Vagina (tissue), 2 donors: Measurements from ENCODE around the gene POLR3E. TPM values are rescaled to one million over a fixed set of nuclear protein-coding genes. Genes with fewer than 3 reads are reported as not detected.

Source experiments
- DNase-seq, 2 donors: peaks; one replicate each; pipeline ENCODE4 v3.0.0-alpha.2; 2017; ENCODE audit errors: extremely low spot score in 2 of 2
- H3K27ac ChIP-seq: fragments of 200-600 bp; sonication (generic); one replicate; pipeline ENCODE4 v1.5.1; 2019
- H3K27me3 ChIP-seq: fragments of 200-600 bp; sonication (generic); one replicate; pipeline ENCODE4 v1.5.1; 2019
- H3K36me3 ChIP-seq, 2 donors: fragments of 200-600 bp; sonication (generic); one replicate each; pipeline ENCODE4 v1.5.1; 2017 to 2019
- H3K4me1 ChIP-seq: fragments of 200-600 bp; sonication (generic); one replicate; pipeline ENCODE4 v1.5.1; 2019
- H3K4me3 ChIP-seq, 2 donors: fragments of 200-600 bp; sonication (generic); 1 replicate in 1 of 2; 2 replicates in 1 of 2; pipeline ENCODE4 v1.5.1; 2016 to 2019
- H3K9me3 ChIP-seq: fragments of 200-600 bp; sonication (generic); one replicate; pipeline ENCODE4 v1.5.1; 2019
- CTCF ChIP-seq, 3 experiments: fragments of 450-650 bp in 2 of 3; fragments of 200-600 bp in 1 of 3; sonication (generic) in 1 of 3; IDR thresholded peaks; one replicate each; pipeline ENCODE4 v1.5.1; 2017 to 2019; ENCODE audit warnings: antibody characterized with exemption in 3 of 3, mild to moderate bottlenecking in 2 of 3, moderate library complexity in 2 of 3
- POLR2A ChIP-seq, 2 donors: fragments of 450-650 bp; IDR thresholded peaks; one replicate each; pipeline ENCODE4 v1.6.1; 2017; ENCODE audit warnings: antibody characterized with exemption in 2 of 2, mild to moderate bottlenecking in 2 of 2, moderate library complexity in 2 of 2
- POLR2AphosphoS5 ChIP-seq, 2 donors: sonication (generic); formaldehyde crosslinking; IDR thresholded peaks; one replicate each; pipeline ENCODE4 v1.9.0; 2017; ENCODE audit warnings: antibody characterized with exemption in 2 of 2, mild to moderate bottlenecking in 2 of 2, low read depth in 1 of 2; ENCODE audit not compliant: insufficient read depth in 1 of 2
- intact Hi-C: fragments of 100-400 bp; cut with DNase I; formaldehyde crosslinking; loops from one replicate; pipeline ENCODE4 v1.15.1; 2023
- total RNA-seq: library from RNA; depleted of rRNA; stranded (reverse); fragments of >200 nt; gene quantifications from one replicate; pipeline ENCODE4 v1.2.3, GENCODE V29; 2016

The POLR3E gene
- total RNA-seq, 1 donor from 2014 or later, result 38.5 TPM

GRCh38 chr16:22302776-22303363 is 5.7 kb downstream of the POLR3E start:
- peaks cover 0 to 20% of the 10 kb centered on the region in 2 donors for H3K36me3 ChIP-seq
- no peaks in the 10 kb centered on the region for H3K9me3 ChIP-seq
- DNase-seq, result no peak
- no peak overlapping the region for H3K4me3 ChIP-seq
- no peak for TF ChIP-seq POLR2AphosphoS5 (IDR thresholded peaks at IDR 0.05; ENCODE audit: insufficient read depth in 1 of 2, low read depth in 1 of 2)
- TF ChIP-seq CTCF (IDR thresholded peaks at IDR 0.05), result no peak
- no peak for TF ChIP-seq POLR2A (IDR thresholded peaks at IDR 0.05)
- H3K4me1 ChIP-seq, result peaks cover 19% of the 10 kb centered on the region
- intact Hi-C loops, result no loop called here
- H3K27ac ChIP-seq, result no peak overlapping the region
- H3K27me3 ChIP-seq, result no peaks in the 10 kb centered on the region

GRCh38 chr16:22304411-22304810 is 7.2 kb downstream of the POLR3E start:
- intact Hi-C loops, result no loop called here
- Histone ChIP-seq H3K27me3 (no peaks in the 10 kb centered on the region), H3K36me3 (peaks cover 0 to 29% of the 10 kb centered on the region in 2 donors), H3K4me3 (no peak overlapping the region), H3K4me1 (peaks cover 18% of the 10 kb centered on the region), H3K9me3 (no peaks in the 10 kb centered on the region), H3K27ac (no peak overlapping the region)
- no peak for TF ChIP-seq POLR2AphosphoS5 (IDR thresholded peaks at IDR 0.05; ENCODE audit: insufficient read depth in 1 of 2, low read depth in 1 of 2)
- TF ChIP-seq POLR2A (IDR thresholded peaks at IDR 0.05), result no peak
- no peak for TF ChIP-seq CTCF (IDR thresholded peaks at IDR 0.05)
- DNase-seq, result no peak

- no peak for DNase-seq
- no peak overlapping the region for H3K27ac ChIP-seq
- H3K4me1 ChIP-seq, result no peaks in the 10 kb centered on the region
- H3K27me3 ChIP-seq, result no peaks in the 10 kb centered on the region
- H3K4me3 ChIP-seq, result no peak overlapping the region
- H3K9me3 ChIP-seq, result no peaks in the 10 kb centered on the region
- peaks cover 0 to 36% of the 10 kb centered on the region in 2 donors for H3K36me3 ChIP-seq
- TF ChIP-seq POLR2AphosphoS5 (IDR thresholded peaks at IDR 0.05; ENCODE audit: insufficient read depth in 1 of 2, low read depth in 1 of 2), result no peak
- TF ChIP-seq CTCF (IDR thresholded peaks at IDR 0.05), result no peak
- TF ChIP-seq POLR2A (IDR thresholded peaks at IDR 0.05), result no peak
- intact Hi-C loops, result no loop called here
Observed at GRCh38 chr16:22306788-22307187, 9.6 kb downstream of the POLR3E start.

- TF ChIP-seq POLR2A (IDR thresholded peaks at IDR 0.05), result no peak
- TF ChIP-seq CTCF (IDR thresholded peaks at IDR 0.05), result no peak
- no peak for TF ChIP-seq POLR2AphosphoS5 (IDR thresholded peaks at IDR 0.05; ENCODE audit: insufficient read depth in 1 of 2, low read depth in 1 of 2)
- no peaks in the 10 kb centered on the region for H3K27me3 ChIP-seq
- DNase-seq, result no peak
- H3K9me3 ChIP-seq, result no peaks in the 10 kb centered on the region
- H3K4me1 ChIP-seq, result no peaks in the 10 kb centered on the region
- H3K27ac ChIP-seq, result no peak overlapping the region
- intact Hi-C loops, result no loop called here
- peaks cover 0 to 38% of the 10 kb centered on the region in 2 donors for H3K36me3 ChIP-seq
- no peak overlapping the region for H3K4me3 ChIP-seq
Observed at GRCh38 chr16:22307838-22308237, 10.6 kb downstream of the POLR3E start.

GRCh38 chr16:22308824-22309520 is 11.8 kb downstream of the POLR3E start:
- Histone ChIP-seq H3K27ac (no peak overlapping the region), H3K36me3 (peaks cover 0 to 33% of the 10 kb centered on the region in 2 donors), H3K9me3 (no peaks in the 10 kb centered on the region), H3K4me1 (no peaks in the 10 kb centered on the region), H3K4me3 (no peak overlapping the region), H3K27me3 (no peaks in the 10 kb centered on the region)
- no peak for TF ChIP-seq CTCF (IDR thresholded peaks at IDR 0.05)
- no peak for TF ChIP-seq POLR2A (IDR thresholded peaks at IDR 0.05)
- intact Hi-C loops, result no loop called here
- DNase-seq, result no peak
